GM12801 (cell line): ENCODE data around the gene ZNF804A.

Experiments
- TF ChIP-seq, protein P1 (sequence below): IDR thresholded peaks from one replicate; pipeline ENCODE4 v1.5.1; 2011; ENCODE audit warnings: control low read depth; ENCODE audit not compliant: insufficient read length; ENCODE audit errors: extremely low read depth

Gene ZNF804A

DNA sequence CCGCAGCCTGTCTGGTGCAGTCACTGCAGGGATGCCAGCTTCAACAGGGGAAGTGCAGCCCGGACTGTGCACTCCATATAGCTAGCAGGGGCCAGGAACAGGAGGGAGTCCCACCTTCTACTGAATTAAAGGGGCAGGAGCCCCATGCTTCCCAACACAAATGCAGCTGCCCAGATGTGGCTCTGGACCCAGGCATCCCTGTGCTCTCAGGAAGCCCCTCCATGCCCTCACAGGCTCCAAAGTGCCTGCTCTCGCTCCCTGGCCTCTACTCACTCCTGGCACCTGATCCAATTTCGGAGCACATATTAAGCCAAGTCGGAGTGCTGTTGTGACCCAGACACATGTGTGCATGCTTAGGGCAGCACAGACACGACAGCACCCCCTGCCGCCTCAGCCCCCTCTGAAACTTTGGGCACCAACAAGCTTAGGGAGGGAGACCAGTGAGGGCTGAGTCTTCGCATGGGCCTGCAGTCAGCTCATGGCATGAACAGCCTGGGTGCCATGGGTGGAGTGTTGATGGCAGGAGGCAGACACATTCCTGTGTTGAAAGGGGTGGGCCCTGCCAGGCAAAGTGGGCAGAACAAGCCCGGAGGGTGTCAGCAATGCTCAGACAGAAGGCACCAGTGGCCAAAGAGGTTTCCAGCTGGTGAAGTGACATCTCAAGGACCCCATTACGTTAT, 83.5 kb downstream of the ZNF804A start:
- TF ChIP-seq, protein P1, sequence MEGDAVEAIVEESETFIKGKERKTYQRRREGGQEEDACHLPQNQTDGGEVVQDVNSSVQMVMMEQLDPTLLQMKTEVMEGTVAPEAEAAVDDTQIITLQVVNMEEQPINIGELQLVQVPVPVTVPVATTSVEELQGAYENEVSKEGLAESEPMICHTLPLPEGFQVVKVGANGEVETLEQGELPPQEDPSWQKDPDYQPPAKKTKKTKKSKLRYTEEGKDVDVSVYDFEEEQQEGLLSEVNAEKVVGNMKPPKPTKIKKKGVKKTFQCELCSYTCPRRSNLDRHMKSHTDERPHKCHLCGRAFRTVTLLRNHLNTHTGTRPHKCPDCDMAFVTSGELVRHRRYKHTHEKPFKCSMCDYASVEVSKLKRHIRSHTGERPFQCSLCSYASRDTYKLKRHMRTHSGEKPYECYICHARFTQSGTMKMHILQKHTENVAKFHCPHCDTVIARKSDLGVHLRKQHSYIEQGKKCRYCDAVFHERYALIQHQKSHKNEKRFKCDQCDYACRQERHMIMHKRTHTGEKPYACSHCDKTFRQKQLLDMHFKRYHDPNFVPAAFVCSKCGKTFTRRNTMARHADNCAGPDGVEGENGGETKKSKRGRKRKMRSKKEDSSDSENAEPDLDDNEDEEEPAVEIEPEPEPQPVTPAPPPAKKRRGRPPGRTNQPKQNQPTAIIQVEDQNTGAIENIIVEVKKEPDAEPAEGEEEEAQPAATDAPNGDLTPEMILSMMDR = no peak

DNA sequence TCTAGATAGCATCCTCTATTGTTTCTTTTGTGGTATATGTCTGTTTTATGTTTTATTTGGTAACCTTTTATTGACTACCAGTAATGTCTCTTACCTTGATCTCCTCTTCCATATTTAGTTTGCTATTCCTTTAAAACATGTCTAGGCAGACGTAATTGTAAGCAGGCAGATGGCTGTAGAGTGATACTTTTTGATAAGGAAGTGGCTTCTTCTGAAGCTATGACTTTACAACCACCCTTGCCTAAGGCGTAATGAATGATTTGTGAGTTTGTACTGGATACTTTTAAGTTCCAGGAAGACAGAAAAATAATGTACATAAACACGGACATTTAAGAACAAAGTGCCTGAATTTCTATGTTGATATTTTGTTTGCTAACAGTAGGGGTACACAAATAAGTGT, 85.6 kb downstream of the ZNF804A start:
- TF ChIP-seq, protein P1 = no peak

DNA sequence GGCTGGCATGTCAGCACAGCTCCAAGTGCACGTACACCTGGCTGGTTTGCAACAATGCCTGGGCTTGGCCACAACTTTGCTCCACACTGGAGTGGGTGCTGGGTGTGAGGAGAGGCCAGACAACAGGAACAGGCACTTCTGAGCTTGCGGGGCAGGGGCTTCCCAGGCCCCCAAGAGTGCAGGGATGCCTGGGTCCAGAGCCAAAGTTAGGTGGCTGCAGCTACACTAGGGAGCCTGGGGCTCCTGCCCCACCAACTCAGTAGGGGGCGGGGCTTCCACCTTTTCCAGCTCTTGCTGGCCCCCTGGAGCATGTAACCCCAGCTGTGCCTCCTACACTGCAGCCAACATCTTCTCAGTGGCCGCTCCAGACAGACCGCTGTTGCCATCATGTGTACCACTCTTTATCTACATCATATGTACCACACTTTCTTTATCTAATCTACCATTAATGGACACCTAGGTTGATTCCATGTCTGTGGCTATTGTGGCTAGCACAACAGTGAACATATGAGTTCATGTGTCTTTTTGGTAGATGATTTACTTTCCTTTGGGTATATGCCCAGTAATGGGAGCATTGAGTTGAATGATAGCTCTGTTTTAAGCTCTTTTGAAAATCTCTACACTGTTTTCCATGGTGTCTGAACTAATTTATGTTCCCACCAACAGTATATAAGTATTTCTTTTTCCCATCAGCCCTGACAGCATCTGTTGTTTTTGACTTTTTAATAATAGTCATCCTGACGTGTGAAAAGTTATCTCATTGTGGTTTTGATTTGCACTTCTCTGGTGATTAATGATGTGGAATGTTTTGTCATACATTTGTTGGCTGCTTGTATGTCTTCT, 87.9 kb downstream of the ZNF804A start:
- TF ChIP-seq, protein P1 = no peak

DNA sequence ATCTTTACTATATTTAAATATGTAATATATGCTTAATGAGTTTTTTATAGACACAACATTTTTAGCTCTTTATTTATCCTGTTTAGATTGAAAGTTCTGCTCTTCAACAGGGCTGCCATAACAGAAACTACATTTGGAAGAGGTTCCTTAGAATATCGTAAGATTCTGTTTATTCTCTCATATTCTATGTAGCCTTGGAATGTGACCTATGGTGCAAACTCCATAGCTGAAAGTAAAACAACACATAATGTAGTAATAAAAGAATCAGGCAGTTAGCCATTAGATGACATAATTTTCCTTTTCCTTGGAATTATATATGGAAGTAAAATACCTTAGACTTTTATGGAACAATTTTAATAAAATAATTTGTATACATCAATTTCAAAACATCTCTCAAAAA, 91.3 kb downstream of the ZNF804A start:
- TF ChIP-seq, protein P1 = no peak

DNA sequence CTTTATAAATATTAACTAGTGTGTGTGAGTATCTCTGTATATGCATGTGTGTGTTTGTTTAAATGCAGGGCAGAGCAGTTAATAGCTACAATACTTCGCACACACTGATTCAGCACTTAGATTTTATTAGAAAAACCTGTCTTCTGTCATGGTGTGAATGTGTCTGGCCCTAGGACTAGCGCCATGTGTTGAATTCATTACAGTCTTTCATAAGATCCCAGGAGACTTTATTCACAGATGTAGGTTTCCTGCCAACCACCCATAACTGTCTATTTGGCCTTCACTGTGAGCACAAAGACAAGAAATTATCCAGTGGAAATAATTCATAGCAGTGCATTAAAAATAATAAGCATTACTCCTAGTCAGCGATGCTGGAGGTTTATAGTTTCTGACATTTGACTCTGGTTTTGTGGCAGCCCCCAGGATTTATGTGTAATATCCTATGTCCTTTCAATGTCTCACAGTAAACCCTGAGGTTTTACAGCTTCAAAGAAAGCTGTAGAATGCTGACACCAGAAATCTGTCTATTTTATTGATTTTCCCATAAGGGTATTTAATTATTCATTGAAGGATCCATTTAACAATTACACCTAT, 93.9 kb downstream of the ZNF804A start:
- TF ChIP-seq, protein P1 = no peak

DNA sequence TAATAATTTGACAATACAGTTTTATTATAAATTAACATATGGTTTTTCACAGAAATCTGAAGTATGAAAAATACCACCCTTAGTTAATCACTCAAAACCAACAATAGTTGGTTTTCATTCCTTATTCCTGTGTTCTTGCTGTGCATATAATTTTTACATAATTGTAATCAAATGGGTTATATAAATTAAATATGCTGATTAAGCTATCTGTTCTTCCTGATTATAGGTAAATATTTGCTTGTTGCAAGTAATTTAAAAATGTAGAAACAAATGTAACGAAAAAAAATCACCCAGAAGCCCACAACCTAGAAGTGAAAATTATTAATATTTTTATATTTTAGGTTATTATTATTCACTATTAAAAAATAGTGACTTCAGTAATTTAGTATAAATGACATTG, 98.3 kb downstream of the ZNF804A start:
- TF ChIP-seq, protein P1 = no peak

DNA sequence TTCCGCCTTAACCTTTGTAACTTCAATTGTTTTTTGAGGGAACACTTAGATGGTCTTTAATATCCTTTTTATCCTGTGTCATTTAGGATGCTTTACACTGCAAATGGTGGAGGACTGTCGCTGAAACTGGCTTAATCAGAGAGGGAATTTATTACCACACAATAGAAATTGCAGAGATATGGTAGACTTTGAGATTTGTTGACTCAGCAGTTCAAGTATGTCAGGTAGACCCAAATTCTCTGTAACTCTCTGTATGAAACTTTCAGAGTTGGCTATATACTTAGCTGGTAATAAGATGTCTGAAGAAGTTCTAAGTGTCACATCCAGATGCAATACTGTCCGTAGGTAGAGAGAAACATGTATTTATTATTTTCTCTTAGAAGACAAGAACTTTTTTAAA, 100.1 kb downstream of the ZNF804A start:
- TF ChIP-seq, protein P1 = no peak
